Right lobe of liver (tissue), 6 donors: Measurements from ENCODE around the gene MRPS18B. TPM values are rescaled to one million over a fixed set of nuclear protein-coding genes. Genes with fewer than 3 reads are reported as not detected.

ENCODE experiments used
- ATAC-seq, 4 donors: fragments of 200-7000 bp; cut with Tn5 transposase; one replicate each; pipeline ENCODE4 v1.9.1; 2020; ENCODE audit warnings: mild to moderate bottlenecking in 4 of 4, moderate library complexity in 4 of 4
- DNase-seq, 3 donors: peaks; one replicate each; pipeline ENCODE4 v3.0.0-alpha.2; 2020
- H3K27ac ChIP-seq, 3 donors: fragments of 200-600 bp; one replicate each; pipeline ENCODE4 v1.8.0; 2022
- H3K27me3 ChIP-seq, 2 donors: fragments of 200-600 bp; one replicate each; pipeline ENCODE4 v1.8.0; 2022
- H3K36me3 ChIP-seq, 4 donors: fragments of 200-600 bp; sonication (generic) in 1 of 4; one replicate each; pipeline versions ENCODE4 v1.5.1 to v1.8.0; 2017 to 2022; ENCODE audit warnings: control low read depth in 1 of 4
- H3K4me1 ChIP-seq, 4 donors: fragments of 200-600 bp; sonication (generic) in 1 of 4; one replicate each; pipeline versions ENCODE4 v1.5.1 to v1.8.0; 2017 to 2022; ENCODE audit warnings: control low read depth in 1 of 4
- H3K4me3 ChIP-seq, 3 donors: fragments of 200-600 bp; one replicate each; pipeline ENCODE4 v1.8.0; 2022
- H3K9me3 ChIP-seq, 4 donors: fragments of 200-600 bp; sonication (generic) in 1 of 4; one replicate each; pipeline versions ENCODE4 v1.5.1 to v1.8.0; 2017 to 2022; ENCODE audit warnings: control low read depth in 1 of 4
- CTCF ChIP-seq, 4 donors: fragments of 200-600 bp in 3 of 4; fragments of 450-650 bp in 1 of 4; IDR thresholded peaks; one replicate each; pipeline versions ENCODE4 v1.5.1 to v1.8.0; 2016 to 2022; ENCODE audit warnings: antibody characterized with exemption in 4 of 4, mild to moderate bottlenecking in 2 of 4
- POLR2A ChIP-seq: fragments of 450-650 bp; IDR thresholded peaks from one replicate; pipeline ENCODE4 v1.6.1; 2017; ENCODE audit warnings: antibody characterized with exemption, mild to moderate bottlenecking
- WGBS: methylation state at CpG from one replicate; pipeline ENCODE4 v1.1.6; 2018; ENCODE audit warnings: low coverage, low lambda C conversion rate; ENCODE audit not compliant: insufficient coverage; ENCODE audit errors: missing lambda C conversion rate; 5-methylcytosine and 5-hydroxymethylcytosine counted together
- intact Hi-C, 2 donors: fragments of 100-400 bp; cut with DNase I; formaldehyde crosslinking; loops; one replicate each; pipeline versions ENCODE4 v1.11.2 to v1.14.1; 2022
- total RNA-seq, 6 experiments: library from RNA; depleted of rRNA in 2 of 6; stranded (reverse); fragments of >200 nt in 2 of 6; fragmentation: NEBNext Ultra II Directional in 3 of 6; extraction: Animal tissue kit (Norgen Biotek cat#: 25700) in 3 of 6; gene quantifications; one replicate each; pipeline versions ENCODE4 v1.1.0 to v1.2.4, GENCODE V29; 2016 to 2023
- donor health status: DM: no; HTN: yes; CAD: no.
- donor health status: DM: no; HTN: no; CAD: no.
- donor health status: DM: no; HTN: no; CAD: no.
- donor health status: DM: no; HTN: yes; CAD: no.
- donor health status: DM: no; HTN: yes; CAD: no.

MRPS18B gene
- total RNA-seq, 6 experiments from 2014 or later: 43.3 to 73.9 (median 56.2) TPM

GRCh38 chr6:30614044-30614842 lies 3.4 kb upstream of the MRPS18B start:
- intact Hi-C loops: no loop called here
- Histone ChIP-seq H3K4me1 (peaks cover 0 to 14% (median 6%) of the 10 kb centered on the region in 4 donors), H3K4me3 (peak overlapping the region; percentile 20 to 89 (median 88)), H3K27ac (peak overlapping the region; percentile 88 to 96 (median 92)), H3K9me3 (no peaks in the 10 kb centered on the region), H3K36me3 (peaks cover 0 to 16% (median 9%) of the 10 kb centered on the region in 4 donors), H3K27me3 (no peaks in the 10 kb centered on the region)
- TF ChIP-seq POLR2A (no peak), CTCF (IDR thresholded peaks at IDR 0.05) (no peak)
- no peak for ATAC-seq
- DNase-seq: no peak
- WGBS: 27% methylated on average over 8 of the region's 8 CpGs

DNA sequence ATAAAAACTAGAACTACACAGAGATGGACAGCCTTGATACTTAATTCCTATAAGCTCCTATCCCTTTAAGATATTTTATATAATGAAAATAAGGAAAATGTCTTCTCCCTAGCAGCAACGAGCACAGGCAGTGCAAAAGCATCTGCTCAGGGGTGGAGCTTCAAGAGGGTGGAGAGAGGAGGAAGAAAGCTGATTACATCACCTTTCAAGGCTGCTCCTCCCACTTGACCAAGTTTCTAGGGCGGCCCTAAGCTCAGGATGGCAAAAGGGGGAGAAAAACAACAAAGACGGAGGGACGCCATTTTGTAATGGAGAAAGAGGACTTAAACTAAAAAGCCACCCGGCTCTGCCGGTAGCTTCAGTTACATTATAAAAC lies 2.8 kb upstream of the MRPS18B start:
- H3K27ac ChIP-seq: peak overlapping the region; percentile 88 to 96 (median 92)
- H3K4me3 ChIP-seq: peak overlapping the region; percentile 88 to 91 (median 89)
- TF ChIP-seq CTCF (IDR thresholded peaks at IDR 0.05): no peak
- peak; percentile 62 for TF ChIP-seq POLR2A
- H3K9me3 ChIP-seq: no peaks in the 10 kb centered on the region
- ATAC-seq (peak; percentile 61 to 75 (median 67)), DNase-seq (peak; percentile 60 to 78 (median 77))
- under 1% methylated on average over 6 of the region's 6 CpGs for WGBS
- H3K4me1 ChIP-seq: peaks cover 0 to 14% (median 6%) of the 10 kb centered on the region in 4 donors
- peaks cover 0 to 16% (median 10%) of the 10 kb centered on the region in 4 donors for H3K36me3 ChIP-seq
- intact Hi-C loops: no loop called here
- no peaks in the 10 kb centered on the region for H3K27me3 ChIP-seq

GRCh38 chr6:30615219-30615957 lies 2.3 kb upstream of the MRPS18B start:
- Histone ChIP-seq H3K4me1 (peaks cover 0 to 14% (median 6%) of the 10 kb centered on the region in 4 donors), H3K27me3 (no peaks in the 10 kb centered on the region), H3K36me3 (peaks cover 0 to 21% (median 13%) of the 10 kb centered on the region in 4 donors), H3K27ac (peak overlapping the region; percentile 88 to 96 (median 92)), H3K9me3 (no peaks in the 10 kb centered on the region), H3K4me3 (peak overlapping the region; percentile 88 to 91 (median 89))
- ATAC-seq: peak in 2 of 4 donors; percentile 4
- intact Hi-C loops: no loop called here
- no peak for TF ChIP-seq CTCF (IDR thresholded peaks at IDR 0.05)
- no peak for TF ChIP-seq POLR2A
- WGBS: 0% methylated on average over 10 of the region's 10 CpGs
- no peak for DNase-seq

DNA sequence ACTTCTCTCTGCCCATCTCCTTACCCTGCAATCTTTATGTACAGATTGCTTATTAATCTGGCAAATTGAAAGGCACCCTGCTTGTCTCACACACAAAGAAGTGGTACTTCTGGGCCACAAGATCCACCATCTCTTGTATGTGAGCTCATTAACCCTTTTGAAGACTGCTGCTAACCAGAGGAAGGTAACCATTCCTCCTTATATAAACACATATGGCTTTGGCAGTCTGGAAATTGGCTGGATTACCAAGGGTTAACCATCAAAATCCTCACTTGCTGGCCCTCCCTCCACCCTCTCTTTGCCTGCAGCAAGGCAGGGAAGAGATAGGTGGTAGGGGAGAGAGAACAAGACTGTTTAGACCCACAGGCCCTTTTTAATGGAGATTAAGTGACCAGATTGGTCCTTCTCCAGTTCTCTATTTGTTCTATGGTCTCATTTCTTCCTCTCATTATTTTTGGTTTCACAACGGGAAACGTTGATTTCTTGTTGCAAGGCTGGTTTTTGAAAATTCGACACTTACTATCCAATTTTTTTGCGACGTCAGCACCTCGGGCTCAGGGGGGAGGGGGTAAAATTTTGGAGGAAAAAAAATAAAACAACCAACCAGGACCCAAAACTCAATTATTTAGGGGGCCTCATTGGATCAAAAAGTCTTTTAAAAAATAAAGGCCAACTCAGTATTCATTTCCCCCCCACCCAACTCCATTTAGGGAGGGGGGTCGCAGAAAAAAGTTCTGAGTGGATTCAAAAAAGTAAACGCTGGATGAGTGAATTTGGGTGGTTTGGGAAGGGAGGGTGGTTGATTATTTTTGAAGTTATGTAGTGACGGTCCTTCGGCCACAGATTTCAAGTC lies 1.5 kb upstream of the MRPS18B start:
- TF ChIP-seq POLR2A (no peak), CTCF (IDR thresholded peaks at IDR 0.05) (no peak)
- WGBS: 0% methylated on average over 10 of the region's 10 CpGs
- peak overlapping the region; percentile 88 to 91 (median 89) for H3K4me3 ChIP-seq
- peaks cover 0 to 14% (median 6%) of the 10 kb centered on the region in 4 donors for H3K4me1 ChIP-seq
- no peaks in the 10 kb centered on the region for H3K27me3 ChIP-seq
- H3K9me3 ChIP-seq: no peaks in the 10 kb centered on the region
- no peak for DNase-seq
- H3K36me3 ChIP-seq: peaks cover 0 to 29% (median 16%) of the 10 kb centered on the region in 4 donors
- peak overlapping the region; percentile 88 to 96 (median 92) for H3K27ac ChIP-seq
- intact Hi-C loops: no loop called here
- no peak for ATAC-seq
